ENCODE measurements around the gene IL36G.

The IL36G gene

DNA sequence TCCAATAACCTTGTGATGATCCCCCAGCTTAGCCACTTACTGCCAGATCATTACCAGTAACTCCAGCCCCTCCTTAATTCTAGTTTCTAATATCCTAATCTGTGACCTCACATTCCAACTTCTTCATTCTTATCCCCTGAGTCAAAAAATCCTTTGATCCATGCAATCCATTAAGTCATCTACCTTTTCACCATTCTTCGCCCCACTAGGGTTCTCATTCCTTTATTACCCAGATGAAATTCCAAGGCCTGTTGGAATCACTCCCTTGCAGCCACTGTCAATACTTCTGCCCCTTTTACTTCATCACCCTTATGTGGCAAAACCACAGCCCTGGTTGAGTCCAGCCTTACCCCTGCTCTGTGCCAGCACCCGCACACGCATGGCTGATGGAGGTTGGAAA lies 20.3 kb upstream of the IL36G start:
- no peak overlapping the region for H3K4me3 ChIP-seq (ENCODE audit: low read depth, low read length)
- TF ChIP-seq, protein P1, sequence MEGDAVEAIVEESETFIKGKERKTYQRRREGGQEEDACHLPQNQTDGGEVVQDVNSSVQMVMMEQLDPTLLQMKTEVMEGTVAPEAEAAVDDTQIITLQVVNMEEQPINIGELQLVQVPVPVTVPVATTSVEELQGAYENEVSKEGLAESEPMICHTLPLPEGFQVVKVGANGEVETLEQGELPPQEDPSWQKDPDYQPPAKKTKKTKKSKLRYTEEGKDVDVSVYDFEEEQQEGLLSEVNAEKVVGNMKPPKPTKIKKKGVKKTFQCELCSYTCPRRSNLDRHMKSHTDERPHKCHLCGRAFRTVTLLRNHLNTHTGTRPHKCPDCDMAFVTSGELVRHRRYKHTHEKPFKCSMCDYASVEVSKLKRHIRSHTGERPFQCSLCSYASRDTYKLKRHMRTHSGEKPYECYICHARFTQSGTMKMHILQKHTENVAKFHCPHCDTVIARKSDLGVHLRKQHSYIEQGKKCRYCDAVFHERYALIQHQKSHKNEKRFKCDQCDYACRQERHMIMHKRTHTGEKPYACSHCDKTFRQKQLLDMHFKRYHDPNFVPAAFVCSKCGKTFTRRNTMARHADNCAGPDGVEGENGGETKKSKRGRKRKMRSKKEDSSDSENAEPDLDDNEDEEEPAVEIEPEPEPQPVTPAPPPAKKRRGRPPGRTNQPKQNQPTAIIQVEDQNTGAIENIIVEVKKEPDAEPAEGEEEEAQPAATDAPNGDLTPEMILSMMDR (conservative IDR thresholded peaks at IDR 0.05; ENCODE audit: low read depth, low read length): no peak
- DNase-seq (ENCODE audit: low read depth): no peak

DNA sequence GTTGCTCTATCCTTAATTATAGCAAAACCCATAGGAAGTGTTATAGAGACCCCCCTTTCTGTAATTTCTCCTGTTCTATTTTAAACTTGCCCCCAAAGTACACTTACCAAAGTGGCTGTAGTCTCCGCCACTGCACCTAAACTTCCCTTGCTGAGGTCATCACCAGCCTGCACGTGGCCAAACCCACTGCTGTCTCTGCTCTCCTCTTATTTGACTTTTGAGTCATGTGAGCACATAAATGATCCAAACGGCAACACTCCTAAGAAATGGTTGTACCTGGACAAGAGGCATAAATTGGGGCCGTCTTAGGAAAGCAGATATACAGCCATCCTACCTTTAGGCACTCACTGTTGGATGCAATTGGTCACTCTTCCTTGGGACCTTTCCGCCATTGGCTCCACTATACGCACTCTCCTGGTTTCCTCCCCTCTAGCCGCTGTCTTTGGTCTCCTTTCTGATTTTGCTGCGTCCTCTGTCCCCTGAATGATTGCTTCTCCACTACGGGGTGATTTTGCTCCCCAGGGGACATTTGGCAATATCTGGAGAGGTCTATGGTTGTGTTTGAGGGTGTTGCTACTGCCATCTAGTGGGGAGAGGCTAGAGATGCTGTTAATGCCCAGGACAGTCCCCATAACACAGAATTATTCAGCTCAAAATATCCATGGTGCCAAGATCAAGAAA lies 19.2 kb upstream of the IL36G start:
- DNase-seq (ENCODE audit: low read depth): peak; percentile 79

DNA sequence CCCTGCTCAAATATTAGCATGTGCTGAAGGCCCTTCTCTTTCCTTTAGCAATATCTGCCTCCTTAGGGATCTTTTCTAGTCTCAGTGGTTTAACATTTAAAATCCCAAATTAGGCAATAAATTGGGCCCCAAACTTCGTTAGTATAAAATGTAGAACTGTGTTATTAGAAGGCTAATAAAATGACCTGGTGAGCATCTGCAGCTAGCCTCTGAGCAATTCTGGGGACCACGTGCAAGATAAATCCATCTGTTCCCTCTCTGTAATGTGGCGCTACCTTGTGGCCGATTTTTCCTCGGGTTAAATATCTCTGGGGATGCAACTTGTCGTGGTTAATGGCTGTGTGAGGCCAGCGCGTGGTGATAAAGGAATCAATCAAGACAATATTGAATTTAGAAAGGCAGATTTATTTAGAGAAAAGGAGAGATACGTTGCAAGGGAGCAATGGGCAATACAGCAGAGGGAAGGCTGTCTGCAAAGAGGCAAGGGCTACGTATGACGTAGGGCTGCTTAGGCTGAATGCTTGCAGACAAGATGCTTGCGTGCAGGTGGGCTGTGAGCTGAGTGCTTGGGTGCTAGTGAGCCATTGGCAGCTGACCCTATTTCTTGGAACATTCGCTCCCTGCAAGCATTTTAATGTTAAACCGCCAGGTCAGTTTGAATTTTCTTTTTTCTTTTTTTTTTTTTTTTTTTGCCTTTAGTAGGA lies 18.5 kb upstream of the IL36G start:
- TF ChIP-seq, protein P1 (conservative IDR thresholded peaks at IDR 0.05; ENCODE audit: low read depth, low read length): no peak
- no peak for DNase-seq (ENCODE audit: low read depth)

More for the DNA sequence above, 19.2 kb upstream of the IL36G start:
- H3K4me3 ChIP-seq (ENCODE audit: low read depth, low read length): no peak overlapping the region
- TF ChIP-seq, protein P1 (conservative IDR thresholded peaks at IDR 0.05; ENCODE audit: low read depth, low read length): peak; percentile 88

DNA sequence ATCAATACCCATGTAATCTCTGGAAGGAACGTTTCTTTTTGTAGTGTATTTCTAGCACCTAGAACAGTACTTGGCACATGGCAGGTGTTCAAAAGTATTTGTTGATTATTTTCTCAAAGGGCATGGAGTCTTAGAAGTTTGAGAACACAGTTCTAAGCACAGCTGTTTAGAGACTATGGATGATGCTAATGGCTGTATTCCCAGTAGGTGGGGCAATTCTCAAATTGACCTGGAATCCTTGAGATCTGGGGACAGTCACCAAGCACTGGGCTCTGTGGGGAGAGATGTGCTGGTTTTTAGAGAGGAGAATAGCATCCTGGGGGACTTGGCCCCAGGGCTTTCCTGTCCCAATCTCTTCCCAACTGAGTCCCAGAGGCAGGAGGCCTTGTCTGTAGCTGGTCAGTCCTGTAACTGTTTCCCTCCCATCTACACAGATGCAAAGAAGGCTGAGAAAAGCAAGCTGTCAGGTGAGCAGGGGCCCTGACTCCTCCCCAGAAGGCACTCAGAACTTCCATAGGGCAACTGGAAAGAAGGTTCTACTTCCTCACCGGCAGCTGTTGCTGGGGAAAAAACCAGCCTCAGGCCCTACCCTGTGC lies 17.5 kb upstream of the IL36G start:
- TF ChIP-seq, protein P1 (conservative IDR thresholded peaks at IDR 0.05; ENCODE audit: low read depth, low read length): peak; percentile 33
- H3K4me3 ChIP-seq (ENCODE audit: low read depth, low read length): no peak overlapping the region
- DNase-seq (ENCODE audit: low read depth): no peak

More for the DNA sequence above, 18.5 kb upstream of the IL36G start:
- H3K4me3 ChIP-seq (ENCODE audit: low read depth, low read length): no peak overlapping the region

DNA sequence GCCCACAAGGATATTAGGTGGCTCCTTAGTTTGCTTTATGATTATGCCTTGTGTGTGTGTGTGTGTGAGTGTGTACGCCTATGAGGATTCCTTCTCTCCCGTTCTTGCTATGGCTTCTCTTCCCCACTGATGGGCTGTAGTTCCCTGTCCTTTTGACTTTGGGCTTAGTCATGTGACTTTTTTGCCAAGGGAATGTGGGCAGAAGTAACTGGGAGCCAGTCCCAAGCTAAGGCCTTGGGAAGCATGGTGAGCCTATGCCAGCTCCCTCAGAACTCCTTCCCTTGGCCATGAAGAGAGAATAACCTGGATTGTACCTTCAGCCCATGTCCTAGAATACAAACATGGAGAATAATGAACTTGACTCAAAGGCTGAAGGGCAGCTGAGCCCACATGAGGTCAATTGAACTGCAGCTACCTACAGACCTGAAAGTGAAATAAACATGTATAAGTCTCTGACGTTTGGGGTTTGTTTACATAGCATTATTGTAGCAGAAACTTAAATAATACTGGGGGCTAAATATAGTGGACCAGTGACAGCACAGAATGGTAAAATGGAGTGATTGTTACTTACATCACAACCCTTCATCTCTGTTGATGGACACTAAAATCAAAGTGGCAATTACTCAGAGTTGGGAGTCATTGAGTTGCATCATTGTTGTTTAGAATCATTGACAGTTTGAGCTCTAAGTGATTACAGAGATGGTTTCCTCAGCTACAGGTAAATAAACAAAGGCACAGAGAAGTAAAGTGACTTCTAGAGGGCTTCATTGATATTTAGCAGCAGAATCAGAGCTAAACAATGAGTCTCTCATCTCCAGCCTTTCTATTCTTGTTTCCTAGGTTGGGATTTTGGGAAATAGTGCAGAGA lies 15.3 kb upstream of the IL36G start:
- TF ChIP-seq, protein P1 (conservative IDR thresholded peaks at IDR 0.05; ENCODE audit: low read depth, low read length): no peak
- DNase-seq (ENCODE audit: low read depth): no peak
- H3K4me3 ChIP-seq (ENCODE audit: low read depth, low read length): no peak overlapping the region

DNA sequence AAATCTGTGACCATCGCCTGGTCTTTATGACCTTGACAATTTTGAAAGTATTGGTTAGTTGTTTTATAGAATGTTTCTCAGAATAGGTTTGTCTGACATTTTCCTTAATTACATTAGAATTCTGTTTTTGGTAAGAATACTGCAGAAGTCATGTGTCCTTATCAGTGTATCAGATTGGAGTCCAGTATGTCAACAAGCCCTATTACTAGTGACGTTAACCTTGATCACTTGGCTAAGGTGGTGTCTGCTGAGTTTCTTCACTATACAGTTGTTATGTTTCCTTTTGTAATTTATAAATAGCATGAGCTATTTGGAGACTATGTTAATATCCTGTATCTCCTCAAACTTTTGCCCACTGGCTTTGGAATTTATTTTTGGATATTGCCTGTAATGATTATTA lies 10.8 kb upstream of the IL36G start:
- no peak overlapping the region for H3K4me3 ChIP-seq (ENCODE audit: low read depth, low read length)
- DNase-seq (ENCODE audit: low read depth): no peak
- TF ChIP-seq, protein P1 (conservative IDR thresholded peaks at IDR 0.05; ENCODE audit: low read depth, low read length): no peak
